Mesenchymal stem cell (in vitro differentiated cells and primary cell): ENCODE results near the gene TAS2R46.
"Not testable (repeated sequence)": the region's sequence is repeated elsewhere in the genome, so short reads cannot be mapped to it uniquely, and the experiment has no call there.

Experiments used
- DNase-seq: peaks from one replicate; pipeline ENCODE4 v3.0.0-alpha.2; 2013
- H2AFZ ChIP-seq: one replicate; pipeline ENCODE4 v1.6.1; 2013; ENCODE audit warnings: low read depth, mild to moderate bottlenecking, control low read depth, inconsistent platforms, low read length, moderate library complexity
- H2AK5ac ChIP-seq: 2 replicates; pipeline ENCODE4 v1.6.1; 2013; ENCODE audit warnings: low read length, moderate library complexity, mild to moderate bottlenecking, inconsistent platforms; ENCODE audit not compliant: severe bottlenecking
- H2BK120ac ChIP-seq: one replicate; pipeline ENCODE4 v1.6.1; 2013; ENCODE audit warnings: low read depth, mild to moderate bottlenecking, inconsistent platforms, low read length, moderate library complexity
- H2BK12ac ChIP-seq, 2 experiments: one replicate each; pipeline ENCODE4 v1.6.1; 2013; ENCODE audit warnings: inconsistent platforms in 2 of 2, low read length in 2 of 2, mild to moderate bottlenecking in 2 of 2, moderate library complexity in 2 of 2, control low read depth in 1 of 2
- H2BK15ac ChIP-seq: one replicate; pipeline ENCODE4 v1.6.1; 2013; ENCODE audit warnings: mild to moderate bottlenecking, low read depth, inconsistent platforms; ENCODE audit not compliant: poor library complexity, severe bottlenecking
- H2BK5ac ChIP-seq: 2 replicates; pipeline ENCODE4 v1.6.1; 2013; ENCODE audit warnings: low read depth, mild to moderate bottlenecking, low read length, control low read depth, inconsistent platforms; ENCODE audit not compliant: poor library complexity, severe bottlenecking
- H3K14ac ChIP-seq, 2 experiments: one replicate each; pipeline ENCODE4 v1.6.1; 2013; ENCODE audit warnings: inconsistent platforms in 2 of 2, low read length in 2 of 2, control low read depth in 1 of 2, mild to moderate bottlenecking in 1 of 2, moderate library complexity in 1 of 2
- H3K18ac ChIP-seq, 2 experiments: one replicate each; pipeline ENCODE4 v1.6.1; 2013; ENCODE audit warnings: inconsistent platforms in 2 of 2, low read length in 2 of 2, control low read depth in 1 of 2, low read depth in 1 of 2, mild to moderate bottlenecking in 1 of 2
- H3K23ac ChIP-seq, 2 experiments: one replicate each; pipeline ENCODE4 v1.6.1; 2013; ENCODE audit warnings: inconsistent platforms in 2 of 2, low read length in 2 of 2, mild to moderate bottlenecking in 2 of 2, moderate library complexity in 2 of 2, control low read depth in 1 of 2
- H3K27ac ChIP-seq: 2 replicates; pipeline ENCODE4 v1.5.1; 2013; ENCODE audit warnings: mild to moderate bottlenecking, moderate library complexity, low read length, control low read depth, inconsistent platforms; ENCODE audit not compliant: poor library complexity, severe bottlenecking
- H3K27me3 ChIP-seq, 2 experiments: 2 replicates each; pipeline versions ENCODE4 v1.6.1 to v1.7.0; 2013; ENCODE audit warnings: low read length in 2 of 2, mild to moderate bottlenecking in 2 of 2, moderate library complexity in 2 of 2, control low read depth in 1 of 2, inconsistent platforms in 1 of 2; ENCODE audit not compliant: control insufficient read depth in 1 of 2, insufficient read depth in 1 of 2
- H3K36me3 ChIP-seq, 2 experiments: 2 replicates each; pipeline versions ENCODE4 v1.6.1 to v1.7.0; 2013; ENCODE audit warnings: low read length in 2 of 2, control low read depth in 1 of 2, inconsistent platforms in 1 of 2, low read depth in 1 of 2, mild to moderate bottlenecking in 1 of 2; ENCODE audit not compliant: insufficient read depth in 2 of 2, control insufficient read depth in 1 of 2
- H3K4ac ChIP-seq, 2 experiments: one replicate each; pipeline ENCODE4 v1.6.1; 2013; ENCODE audit warnings: inconsistent platforms in 2 of 2, low read length in 2 of 2, mild to moderate bottlenecking in 2 of 2, moderate library complexity in 2 of 2, control low read depth in 1 of 2, low read depth in 1 of 2
- H3K4me1 ChIP-seq: 2 replicates; pipeline ENCODE4 v1.6.1; 2013; ENCODE audit warnings: low read depth, low read length, control low read depth; ENCODE audit not compliant: control insufficient read depth, insufficient read depth
- H3K4me2 ChIP-seq: 2 replicates; pipeline ENCODE4 v1.6.1; 2013; ENCODE audit warnings: low read length, mild to moderate bottlenecking, inconsistent platforms; ENCODE audit not compliant: poor library complexity, severe bottlenecking
- H3K4me3 ChIP-seq, 2 experiments: 2 replicates each; pipeline versions ENCODE4 v1.5.1 to v1.7.0; 2013; ENCODE audit warnings: low read length in 2 of 2, mild to moderate bottlenecking in 2 of 2, control low read depth in 1 of 2, low read depth in 1 of 2; ENCODE audit not compliant: insufficient read depth in 1 of 2
- H3K79me1 ChIP-seq: replicated peaks from 2 replicates; pipeline ENCODE4 v1.6.1; 2013; ENCODE audit warnings: mild to moderate bottlenecking, control low read depth, low read length, inconsistent platforms; ENCODE audit not compliant: poor library complexity, severe bottlenecking
- H3K9ac ChIP-seq: 2 replicates; pipeline ENCODE4 v1.7.0; 2013; ENCODE audit warnings: mild to moderate bottlenecking, low read length, moderate library complexity
- H3K9me3 ChIP-seq: 2 replicates; pipeline ENCODE4 v1.7.0; 2013; ENCODE audit warnings: mild to moderate bottlenecking, low read length; ENCODE audit not compliant: control insufficient read depth
- H4K8ac ChIP-seq: one replicate; pipeline ENCODE4 v1.6.1; 2013; ENCODE audit warnings: inconsistent platforms, mild to moderate bottlenecking, low read length, moderate library complexity
- H4K91ac ChIP-seq: one replicate; pipeline ENCODE4 v1.6.1; 2013; ENCODE audit warnings: mild to moderate bottlenecking, low read length, inconsistent platforms
- WGBS: methylation state at CpG from one replicate; pipeline ENCODE4 v1.1.7; 2013; ENCODE audit warnings: mixed read lengths; 5-methylcytosine and 5-hydroxymethylcytosine counted together

TAS2R46 gene

GRCh38 chr12:11106288-11106687 lies 44.2 kb upstream of the TAS2R46 start:
- Histone ChIP-seq H2BK120ac (no peak overlapping the region), H4K8ac (no peak overlapping the region), H3K27ac (no peak overlapping the region), H3K4me2 (no peak overlapping the region), H2AK5ac (no peak overlapping the region), H2BK12ac (no peak overlapping the region), H3K18ac (no peak overlapping the region), H3K27me3 (no peaks in the 10 kb centered on the region), H3K14ac (no peak overlapping the region), H3K4me1 (peaks cover 3% of the 10 kb centered on the region), H2AFZ (no peak overlapping the region), H2BK5ac (no peak overlapping the region), H3K4me3 (no peak overlapping the region), H3K79me1 (peaks cover 16% of the 10 kb centered on the region), H2BK15ac (no peak overlapping the region), H3K36me3 (peaks cover 7 to 9% of the 10 kb centered on the region in 2 experiments), H4K91ac (no peak overlapping the region), H3K4ac (no peak overlapping the region), H3K9me3 (no peaks in the 10 kb centered on the region), H3K9ac (no peak overlapping the region), H3K23ac (no peak overlapping the region)
- WGBS, result no CpG with 5 or more reads among the region's 2 CpGs
- no peak for DNase-seq

GRCh38 chr12:11105546-11105945 lies 43.5 kb upstream of the TAS2R46 start:
- Histone ChIP-seq H4K8ac (no peak overlapping the region), H2BK12ac (no peak overlapping the region), H2BK15ac (no peak overlapping the region), H2AFZ (no peak overlapping the region), H3K27me3 (no peaks in the 10 kb centered on the region), H2BK120ac (no peak overlapping the region), H3K4ac (no peak overlapping the region), H3K23ac (no peak overlapping the region), H3K14ac (no peak overlapping the region), H3K18ac (no peak overlapping the region), H3K4me1 (peaks cover 3% of the 10 kb centered on the region), H3K4me3 (no peak overlapping the region), H3K9me3 (no peaks in the 10 kb centered on the region), H3K36me3 (peaks cover 7 to 9% of the 10 kb centered on the region in 2 experiments), H3K9ac (no peak overlapping the region), H2AK5ac (no peak overlapping the region), H3K27ac (no peak overlapping the region), H3K79me1 (peaks cover 19% of the 10 kb centered on the region), H4K91ac (no peak overlapping the region), H3K4me2 (no peak overlapping the region), H2BK5ac (no peak overlapping the region)
- no CpG with 5 or more reads among the region's 2 CpGs for WGBS
- no peak for DNase-seq

- H2AK5ac ChIP-seq, H3K27me3 ChIP-seq, H2BK12ac ChIP-seq, H3K23ac ChIP-seq, H2BK120ac ChIP-seq, H3K4me2 ChIP-seq, H3K27ac ChIP-seq, H2BK5ac ChIP-seq, H3K9ac ChIP-seq, H2BK15ac ChIP-seq, H3K4me3 ChIP-seq, H4K8ac ChIP-seq, H3K4ac ChIP-seq, H3K4me1 ChIP-seq, H3K36me3 ChIP-seq, H3K79me1 ChIP-seq, H3K18ac ChIP-seq, H3K14ac ChIP-seq, H4K91ac ChIP-seq, DNase-seq, H2AFZ ChIP-seq, H3K9me3 ChIP-seq: not testable (repeated sequence)
- no CpG with 5 or more reads among the region's 2 CpGs for WGBS
Measured at GRCh38 chr12:11094910-11095309, 32.8 kb upstream of the TAS2R46 start.

DNA sequence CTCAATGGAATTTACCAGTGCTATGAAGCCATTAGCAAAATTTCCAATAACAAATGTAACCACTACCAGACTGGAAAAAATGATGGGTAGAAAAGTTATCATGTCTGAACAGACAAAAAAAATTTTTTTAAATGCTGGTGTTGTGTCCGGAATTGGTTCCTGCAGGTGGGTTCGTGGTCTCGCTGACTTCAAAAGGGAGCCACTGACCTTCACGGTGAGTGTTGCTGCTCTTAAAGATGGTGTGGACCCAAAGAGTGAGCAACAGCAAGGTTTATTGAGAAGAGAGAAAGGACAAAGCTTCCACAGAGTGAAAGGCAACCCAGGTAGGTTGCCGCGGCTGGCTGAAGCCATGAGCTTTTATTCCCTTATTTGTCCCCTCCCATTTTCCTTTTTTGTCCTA lies 30.0 kb upstream of the TAS2R46 start, which contains the start of gene TAS2R43:
Gene TAS2R43 (minus strand): TSS at position 186 of the 400 bp plus-strand sequence. CDS start 84 bp downstream, at position 102.
- no peak within 1 kb of the TSS for H2AFZ ChIP-seq
- no peak within 1 kb of the TSS for H2BK120ac ChIP-seq
- no peak within 1 kb of the TSS for H3K9ac ChIP-seq
- H3K79me1 ChIP-seq, result peaks cover 5% of the 10 kb centered on the region
- no peaks in the 10 kb centered on the region for H3K36me3 ChIP-seq
- no peak within 1 kb of the TSS for H3K4ac ChIP-seq
- WGBS, result 99% methylated on average over 4 of the region's 6 CpGs
- H3K4me3 ChIP-seq, result no peak within 1 kb of the TSS
- H2BK15ac ChIP-seq, result no peak within 1 kb of the TSS
- H3K23ac ChIP-seq, result no peak within 1 kb of the TSS
- H3K18ac ChIP-seq, result no peak within 1 kb of the TSS
- no peak for DNase-seq
- H3K27ac ChIP-seq, result no peak within 1 kb of the TSS
- H4K91ac ChIP-seq, result no peak within 1 kb of the TSS
- H3K27me3 ChIP-seq, result no peaks in the 10 kb centered on the region
- H2BK5ac ChIP-seq, result no peak within 1 kb of the TSS
- H3K4me1 ChIP-seq, result no peaks in the 10 kb centered on the region
- H2BK12ac ChIP-seq, result no peak within 1 kb of the TSS
- no peaks in the 10 kb centered on the region for H3K9me3 ChIP-seq
- no peak within 1 kb of the TSS for H4K8ac ChIP-seq
- H3K4me2 ChIP-seq, result no peak within 1 kb of the TSS
- no peak within 1 kb of the TSS for H3K14ac ChIP-seq
- H2AK5ac ChIP-seq, result no peak within 1 kb of the TSS
